Astrocyte of the spinal cord (primary cell): Measurements from ENCODE around the gene MMP25.

Experiments
- DNase-seq: peaks from one replicate; pipeline ENCODE4 v3.0.0; 2011; ENCODE audit warnings: low read depth, low spot score
- H3K4me3 ChIP-seq: 2 replicates; pipeline ENCODE4 v1.5.1; 2011; ENCODE audit warnings: low read depth, mild to moderate bottlenecking, low read length, moderate library complexity
- CTCF ChIP-seq: IDR thresholded peaks from 2 replicates; pipeline ENCODE4 v1.5.1; 2012; ENCODE audit warnings: low read depth, mild to moderate bottlenecking, low read length, inconsistent platforms
- in situ Hi-C: cut with HindIII; loops from 2 replicates; pipeline ENCODE4 v1.10.0; 2017; ENCODE audit warnings: low sequenced_read_pairs

MMP25 gene, protein sequence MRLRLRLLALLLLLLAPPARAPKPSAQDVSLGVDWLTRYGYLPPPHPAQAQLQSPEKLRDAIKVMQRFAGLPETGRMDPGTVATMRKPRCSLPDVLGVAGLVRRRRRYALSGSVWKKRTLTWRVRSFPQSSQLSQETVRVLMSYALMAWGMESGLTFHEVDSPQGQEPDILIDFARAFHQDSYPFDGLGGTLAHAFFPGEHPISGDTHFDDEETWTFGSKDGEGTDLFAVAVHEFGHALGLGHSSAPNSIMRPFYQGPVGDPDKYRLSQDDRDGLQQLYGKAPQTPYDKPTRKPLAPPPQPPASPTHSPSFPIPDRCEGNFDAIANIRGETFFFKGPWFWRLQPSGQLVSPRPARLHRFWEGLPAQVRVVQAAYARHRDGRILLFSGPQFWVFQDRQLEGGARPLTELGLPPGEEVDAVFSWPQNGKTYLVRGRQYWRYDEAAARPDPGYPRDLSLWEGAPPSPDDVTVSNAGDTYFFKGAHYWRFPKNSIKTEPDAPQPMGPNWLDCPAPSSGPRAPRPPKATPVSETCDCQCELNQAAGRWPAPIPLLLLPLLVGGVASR

GRCh38 chr16:3045758-3046640 is at the start of gene MMP25:
Gene MMP25, plus strand, starts transcription at chr16:3046561. Its CDS starts 357 bp downstream, at chr16:3046918.
- TF ChIP-seq CTCF, result no peak
- in situ Hi-C loops, result no loop called here
- peak within 1 kb of the TSS; percentile 31 for H3K4me3 ChIP-seq
- DNase-seq, result no peak

GRCh38 chr16:2999929-3000328 is 46.4 kb upstream of the MMP25 start:
- no peak for TF ChIP-seq CTCF
- in situ Hi-C loops, result no loop called here
- H3K4me3 ChIP-seq, result no peak overlapping the region
- DNase-seq, result no peak

DNA sequence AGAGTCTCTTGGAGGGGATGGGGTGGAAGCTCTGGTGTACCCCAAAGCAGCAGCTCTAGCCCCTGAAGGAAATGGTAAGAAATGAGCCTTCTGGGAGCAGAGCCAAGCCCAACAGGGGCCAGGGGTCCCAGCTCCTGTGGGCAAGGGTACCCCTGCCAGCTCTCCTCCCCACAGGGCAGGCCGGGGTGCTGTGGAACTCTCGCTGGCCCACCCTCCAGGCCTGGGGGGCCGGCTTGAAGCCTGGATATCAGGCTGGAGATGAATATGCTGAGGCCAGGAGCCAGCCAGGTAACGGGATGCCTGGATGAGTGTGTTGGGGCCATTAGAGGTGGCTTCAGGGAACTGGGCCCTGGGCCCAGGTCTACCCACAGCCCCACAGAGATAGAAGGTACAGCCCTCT is 45.8 kb upstream of the MMP25 start:
- no peak for DNase-seq
- H3K4me3 ChIP-seq, result no peak overlapping the region
- no peak for TF ChIP-seq CTCF
- in situ Hi-C loops, result no loop called here

GRCh38 chr16:3001316-3001715 is 45.0 kb upstream of the MMP25 start:
- in situ Hi-C loops, result no loop called here
- DNase-seq, result no peak
- no peak overlapping the region for H3K4me3 ChIP-seq
- TF ChIP-seq CTCF, result no peak

GRCh38 chr16:3003582-3004270 is 42.6 kb upstream of the MMP25 start:
- peak; percentile 98 for DNase-seq
- no peak overlapping the region for H3K4me3 ChIP-seq
- in situ Hi-C loops, result no loop called here
- TF ChIP-seq CTCF, result peak; percentile 47

GRCh38 chr16:3004319-3004718 is 42.0 kb upstream of the MMP25 start:
- TF ChIP-seq CTCF, result no peak
- no peak overlapping the region for H3K4me3 ChIP-seq
- in situ Hi-C loops, result no loop called here
- no peak for DNase-seq
